Stimulated activated CD4-positive, alpha-beta T cell treated with anti-CD3 and anti-CD28 coated beads, Interleukin-12 subunit alpha, Interleukin-12 subunit beta, amount 100 ng/mL, for 48 hours (primary cell): ENCODE measurements around the gene FAM124B.
"Not testable (repeated sequence)": the region's sequence is repeated elsewhere in the genome, so short reads cannot be mapped to it uniquely, and the experiment has no call there.

ENCODE experiments used
- DNase-seq, 3 donors: peaks; one replicate each; pipeline ENCODE4 v3.0.0-alpha.2; 2020; ENCODE audit warnings: low read depth in 2 of 3, low spot score in 1 of 3

The FAM124B gene

DNA sequence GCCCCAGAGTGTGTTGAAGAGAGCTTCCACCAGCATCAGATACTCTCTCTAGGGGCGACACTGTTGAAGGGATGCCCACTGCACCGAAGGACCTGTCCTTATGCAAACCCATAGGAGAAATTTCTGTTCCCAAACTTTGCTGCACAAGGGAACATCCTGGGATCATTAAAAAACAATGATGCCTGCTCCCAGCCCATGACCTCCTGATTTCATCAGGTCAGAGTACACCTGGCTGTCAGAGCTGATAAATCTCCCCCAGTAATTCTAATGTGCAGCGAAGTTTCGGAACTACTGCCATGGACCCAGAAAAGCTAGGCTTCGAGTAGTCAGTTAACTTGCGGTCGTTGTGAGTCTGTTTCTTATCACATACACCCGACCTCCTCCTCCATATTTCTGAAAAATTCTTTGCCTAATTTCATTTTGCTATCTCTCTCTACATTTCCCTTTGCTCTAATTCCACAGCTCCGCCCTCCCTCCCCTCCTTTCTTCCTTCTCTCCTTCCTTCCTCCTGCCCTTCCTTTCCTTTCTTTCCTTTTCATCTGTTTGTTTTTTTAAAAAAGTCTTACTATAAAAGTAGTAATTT is 18.8 kb downstream of the FAM124B start:
- no peak for DNase-seq

DNA sequence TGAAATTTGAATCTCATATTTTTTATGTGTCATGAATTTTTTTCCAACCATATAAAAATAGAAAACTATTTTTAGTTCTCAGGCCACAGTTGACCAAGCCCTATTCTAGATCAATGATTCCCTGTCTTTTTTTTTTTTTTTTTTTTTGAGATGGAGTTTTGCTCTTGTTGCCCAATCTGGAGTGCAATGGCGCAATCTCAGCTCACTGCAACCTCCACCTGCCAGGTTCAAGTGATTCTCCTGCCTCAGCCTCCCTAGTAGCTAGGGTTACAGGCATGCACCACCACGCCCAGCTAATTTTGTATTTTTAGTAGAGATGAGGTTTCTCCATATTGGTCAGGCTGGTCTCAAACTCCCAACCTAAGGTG is 19.6 kb downstream of the FAM124B start:
- not testable (repeated sequence) for DNase-seq

DNA sequence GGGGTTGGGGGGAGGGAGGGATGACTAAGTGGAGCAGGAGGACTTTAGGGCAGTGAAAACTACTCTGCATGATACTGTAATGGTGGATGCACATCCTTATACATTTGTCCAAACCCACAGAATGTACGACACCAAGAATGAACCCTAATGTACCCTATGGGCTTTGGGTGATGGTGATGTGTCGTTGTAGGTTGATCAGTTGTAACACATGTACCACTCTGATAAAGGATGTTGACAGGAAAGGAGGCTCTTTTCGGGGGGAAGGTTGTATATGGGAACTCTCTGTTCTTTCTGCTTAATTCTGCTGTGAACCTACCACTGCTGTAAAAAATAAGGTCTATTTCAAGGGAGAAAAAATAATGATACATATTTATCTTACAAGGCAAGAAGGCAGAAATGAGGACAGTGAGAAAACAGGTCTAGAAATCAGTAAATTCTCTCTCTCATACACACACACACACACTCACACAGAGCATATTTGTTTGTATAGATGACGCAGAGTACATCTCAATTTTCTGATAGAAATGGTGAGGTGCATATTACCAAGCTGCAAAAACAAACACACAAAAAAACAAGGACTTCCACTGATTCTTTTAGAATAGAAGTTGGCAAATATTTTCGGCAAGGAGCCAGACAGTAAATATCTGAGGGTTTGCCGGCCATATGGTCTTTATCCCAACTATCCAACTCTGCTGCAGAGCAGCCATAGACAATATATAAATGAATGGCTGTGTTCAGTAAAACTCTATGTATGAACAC is 20.2 kb downstream of the FAM124B start:
- no peak for DNase-seq

DNA sequence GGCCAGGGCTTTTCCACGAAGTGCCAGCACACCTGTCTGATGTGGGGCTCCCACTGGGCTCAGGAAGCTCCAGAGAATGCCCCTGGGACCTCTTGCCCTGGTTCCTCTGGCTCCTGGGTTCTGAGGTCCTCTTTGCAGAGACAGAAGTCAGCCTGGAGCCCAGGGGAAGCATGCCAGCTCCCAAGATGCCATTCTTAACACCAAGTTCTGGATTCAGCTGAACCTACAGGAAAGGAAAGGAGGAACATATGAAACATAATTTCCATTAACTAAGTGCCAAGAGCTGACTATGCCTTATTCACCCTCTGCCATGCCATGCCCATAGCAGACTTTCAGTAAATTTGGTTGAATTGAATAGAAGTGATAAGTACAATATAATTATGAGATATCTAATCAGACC is 21.9 kb downstream of the FAM124B start:
- DNase-seq: no peak

DNA sequence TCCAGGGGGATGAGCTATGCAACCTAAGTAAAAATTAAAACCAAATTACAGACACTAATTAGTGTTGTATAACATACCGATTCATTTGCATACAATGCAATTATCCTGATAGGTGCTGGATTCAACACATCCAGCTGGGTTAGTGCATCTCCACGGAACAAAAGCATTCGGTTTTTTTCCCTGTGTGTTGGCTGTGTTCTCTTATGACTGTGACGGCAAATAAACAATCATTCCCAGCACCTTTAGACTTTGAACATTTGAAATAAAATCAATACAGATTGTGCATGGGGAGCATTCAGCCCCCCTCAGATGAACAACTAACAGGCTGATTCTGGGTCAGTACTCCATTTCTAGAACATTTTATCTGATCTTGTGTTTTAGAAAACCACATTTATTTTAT is 22.7 kb downstream of the FAM124B start:
- DNase-seq: no peak

DNA sequence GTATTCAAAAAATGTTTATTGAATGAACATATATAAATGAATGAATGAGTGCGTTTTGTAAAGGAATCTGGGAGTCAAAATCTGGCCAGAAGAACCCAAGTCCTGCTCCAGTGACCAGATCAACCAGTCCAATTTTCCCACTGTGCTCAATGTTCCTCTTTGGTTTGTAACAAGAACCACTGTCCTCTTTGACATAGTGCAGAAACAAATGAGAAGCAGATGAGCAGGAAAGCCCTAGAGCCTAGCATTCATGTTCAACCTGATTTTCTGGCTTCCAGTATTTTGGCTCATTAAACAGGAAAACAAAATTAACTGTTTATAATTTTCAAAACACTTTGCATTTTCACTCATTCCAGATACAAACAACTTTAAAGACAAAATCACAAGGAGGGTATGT is 23.2 kb downstream of the FAM124B start:
- DNase-seq: no peak

DNA sequence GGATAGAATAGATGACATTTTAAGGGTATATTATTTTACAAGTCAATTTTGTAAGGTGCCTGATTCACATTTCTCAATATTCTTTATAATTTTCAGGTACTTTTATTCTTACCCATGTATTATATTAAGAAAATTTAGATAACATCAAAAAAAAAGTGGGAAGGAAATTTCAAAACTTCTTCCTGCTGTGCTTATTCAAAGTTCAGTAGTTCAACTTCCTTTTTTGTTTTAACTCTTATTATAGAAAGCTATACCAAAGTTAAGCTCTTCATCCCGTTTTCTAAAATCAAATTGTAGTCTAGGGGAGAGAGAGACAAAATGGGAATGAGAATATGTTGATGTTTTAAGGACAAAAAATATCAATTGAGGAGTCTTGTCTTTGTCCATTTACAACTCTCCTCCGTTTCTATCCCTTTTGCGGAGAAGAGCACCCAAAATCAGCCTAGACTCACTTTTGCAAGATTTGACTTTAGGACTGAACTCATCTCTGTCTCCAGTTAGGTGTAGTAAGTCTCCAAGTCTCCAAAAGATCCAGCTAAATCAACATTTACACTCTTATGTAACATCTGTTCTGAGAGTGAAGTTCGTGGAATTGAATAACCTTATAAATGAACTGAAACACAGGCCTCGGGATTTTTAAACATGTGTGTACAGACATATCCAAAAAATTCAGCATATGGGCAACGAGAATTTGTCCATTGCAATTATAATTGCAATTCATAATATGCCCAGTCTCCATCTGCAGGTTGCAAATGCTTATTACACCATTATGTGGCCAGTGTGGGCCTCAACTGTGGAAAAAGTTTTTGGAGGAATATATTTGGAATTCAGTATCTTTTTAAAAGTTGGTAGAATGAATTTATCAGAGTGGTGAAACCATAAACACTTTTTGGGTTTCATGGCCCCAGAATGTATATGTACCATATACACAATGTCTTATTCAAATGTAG is 23.9 kb downstream of the FAM124B start:
- no peak for DNase-seq

DNA sequence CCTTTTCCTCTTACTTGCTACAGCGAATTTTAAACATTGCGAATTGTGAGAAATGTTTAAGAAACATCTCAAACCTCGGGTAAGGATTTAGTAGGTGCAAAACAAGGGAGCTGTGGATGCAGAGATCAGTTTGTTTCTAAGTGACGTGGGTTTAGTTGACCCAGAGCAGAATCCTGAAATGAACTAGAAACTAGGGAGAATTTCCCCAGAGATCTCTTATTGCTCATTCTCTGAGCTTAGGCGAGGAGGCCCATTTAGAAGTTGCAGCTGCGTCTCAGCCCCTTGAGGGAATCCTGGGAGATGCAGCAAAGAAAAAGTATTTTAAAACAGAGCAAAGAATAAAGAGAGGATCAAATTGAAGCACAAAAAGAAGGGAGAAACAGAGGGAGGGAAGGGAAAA is 29.3 kb downstream of the FAM124B start:
- no peak for DNase-seq

DNA sequence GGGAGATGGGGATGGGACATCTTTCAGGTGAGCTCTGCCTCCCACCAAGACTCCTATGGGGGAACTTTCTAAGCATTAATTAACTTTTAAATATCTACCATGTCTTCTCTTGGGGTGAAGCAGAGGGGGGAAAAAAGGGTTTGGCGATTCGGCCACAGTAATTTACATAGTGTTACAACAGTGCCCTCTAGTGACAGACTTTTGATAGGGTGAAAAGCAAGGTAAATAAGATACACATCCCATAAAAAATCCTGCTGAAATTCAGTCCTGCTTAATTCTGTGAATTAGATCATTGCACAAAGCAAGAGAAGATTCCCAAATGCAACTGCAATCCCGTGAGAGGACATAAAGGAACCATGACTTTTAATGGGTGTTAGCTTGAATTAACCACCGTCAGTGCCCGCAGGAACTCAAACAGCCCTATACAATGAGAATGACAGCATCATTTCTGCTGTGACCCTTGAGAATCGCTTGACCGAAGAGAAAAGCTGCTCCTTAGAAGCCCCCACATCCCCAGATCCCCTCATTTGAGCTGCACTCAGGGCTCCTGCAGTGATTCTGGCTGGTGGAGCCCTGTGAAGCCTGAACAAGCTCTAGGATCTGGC is 32.8 kb downstream of the FAM124B start:
- DNase-seq: peak in 1 of 3 donors; percentile 27

DNA sequence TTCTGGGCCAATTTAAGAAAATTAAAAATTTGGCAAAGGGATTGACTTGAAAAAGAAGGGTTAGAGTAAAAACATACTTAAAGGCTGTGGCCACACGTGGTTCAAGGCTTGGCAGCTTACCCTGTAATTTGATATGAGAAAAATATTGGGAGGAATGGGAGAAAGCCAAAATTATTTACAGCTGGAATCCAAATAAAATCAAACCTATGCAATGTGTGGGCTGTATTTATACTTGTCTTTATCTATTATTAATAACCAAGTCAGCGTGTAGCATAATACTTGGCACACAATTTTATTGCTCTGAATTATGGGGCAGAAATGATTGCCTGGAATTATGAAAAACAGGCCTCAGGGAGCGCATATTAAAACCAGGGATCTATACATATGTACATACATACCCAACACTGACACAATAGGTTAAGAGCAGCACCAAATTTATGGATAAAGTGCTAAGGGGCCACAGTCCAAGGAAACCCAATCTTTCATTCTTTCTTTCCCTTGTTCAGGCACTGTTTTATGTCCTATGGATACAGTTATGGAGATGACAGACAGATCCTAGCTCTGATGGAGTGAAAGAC is 35.6 kb downstream of the FAM124B start:
- no peak for DNase-seq

DNA sequence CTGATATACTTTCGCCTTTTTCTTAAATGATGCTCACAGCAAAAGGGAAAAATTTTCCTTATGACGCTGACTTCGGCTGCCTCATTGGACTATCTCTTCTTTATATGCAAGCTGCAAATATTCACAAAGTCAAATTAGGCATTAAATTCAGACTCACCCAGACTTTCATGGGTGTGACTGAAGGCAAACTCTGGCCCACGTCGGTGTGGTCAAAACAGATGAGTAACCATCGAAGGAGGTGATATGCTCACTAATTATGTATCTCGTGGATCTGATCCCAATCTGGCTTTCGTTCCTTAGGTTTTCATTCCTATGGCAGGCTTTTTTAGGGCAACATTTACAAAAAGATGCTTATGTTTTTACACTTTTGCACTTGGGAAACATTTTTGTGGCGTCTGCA is 36.6 kb downstream of the FAM124B start:
- no peak for DNase-seq

DNA sequence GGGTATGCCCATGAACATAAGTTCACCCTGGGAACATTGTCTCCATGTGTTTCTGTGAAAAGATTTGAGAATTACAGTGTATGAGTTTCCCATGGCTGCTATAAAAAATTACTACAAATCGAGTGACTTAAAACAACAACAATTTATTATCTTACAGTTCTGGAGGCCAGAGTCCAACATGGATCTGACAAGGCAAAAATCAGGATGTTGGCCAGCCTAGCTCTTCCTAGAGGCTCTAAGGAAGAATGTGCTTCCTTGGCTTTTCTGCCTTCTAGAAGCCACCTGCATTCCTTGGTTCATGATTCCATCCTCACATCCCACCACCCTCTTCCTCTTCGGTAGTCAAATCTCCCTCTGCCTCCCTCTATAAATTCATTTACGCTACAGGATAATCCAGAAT is 38.6 kb downstream of the FAM124B start:
- DNase-seq: no peak

DNA sequence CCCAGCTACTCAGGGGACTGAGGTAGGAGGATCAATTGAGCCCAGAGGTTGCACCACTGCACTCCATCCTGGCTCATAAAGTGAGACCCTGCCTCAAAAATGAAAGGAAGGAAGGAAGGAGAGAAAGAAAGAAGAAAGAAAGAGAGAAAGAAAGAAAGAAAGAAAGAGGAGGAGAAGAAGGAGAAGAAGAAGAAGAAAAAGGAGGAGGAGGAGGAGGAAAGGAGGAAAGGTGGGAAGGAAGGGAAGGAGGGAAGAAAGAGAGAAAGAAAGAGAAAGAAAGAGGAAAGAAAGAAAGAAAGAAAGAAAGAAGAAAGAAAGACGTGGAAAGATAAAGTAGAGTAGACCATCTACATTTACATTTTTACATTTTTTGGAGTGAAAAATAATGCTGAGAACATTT is 39.8 kb downstream of the FAM124B start:
- DNase-seq: no peak

DNA sequence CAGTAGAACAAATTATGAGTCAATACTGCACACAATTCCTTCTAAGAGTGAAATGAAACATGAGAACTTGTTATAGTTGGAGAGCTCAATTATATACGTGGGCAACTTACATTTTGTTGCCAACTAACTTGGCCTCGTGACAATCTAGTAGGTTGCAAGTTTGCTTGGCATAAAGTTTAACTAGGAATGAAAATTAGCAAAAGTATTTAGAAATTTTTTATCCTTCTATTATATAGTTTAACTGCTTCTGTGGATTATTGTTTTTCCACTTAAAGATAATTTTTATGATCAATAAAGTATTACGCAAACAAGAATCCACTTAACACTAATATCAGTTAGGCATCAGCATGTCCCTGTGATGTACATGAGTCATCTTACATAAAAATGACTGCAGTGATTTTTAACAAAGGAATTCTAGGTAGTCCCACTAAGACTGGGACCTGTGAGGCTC is 41.1 kb downstream of the FAM124B start:
- DNase-seq: no peak

DNA sequence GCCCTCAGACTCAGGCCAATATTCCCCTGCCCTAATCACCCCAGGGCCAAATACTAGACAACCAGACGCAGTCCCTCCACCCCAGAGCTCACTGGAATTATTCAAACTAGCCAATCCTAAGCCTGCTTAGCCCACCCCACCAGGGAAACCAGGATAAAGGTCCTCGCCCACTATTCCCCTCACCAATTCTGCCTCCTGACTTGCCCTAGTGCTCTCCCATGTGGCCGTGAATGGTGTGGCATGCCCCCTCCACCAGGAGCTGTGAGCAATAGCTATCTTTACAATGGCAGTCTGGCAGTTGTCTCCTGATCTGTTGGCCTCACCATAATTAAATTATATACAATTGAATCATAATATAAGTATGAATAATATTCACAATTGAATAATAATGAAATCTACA is 42.3 kb downstream of the FAM124B start:
- DNase-seq: no peak

DNA sequence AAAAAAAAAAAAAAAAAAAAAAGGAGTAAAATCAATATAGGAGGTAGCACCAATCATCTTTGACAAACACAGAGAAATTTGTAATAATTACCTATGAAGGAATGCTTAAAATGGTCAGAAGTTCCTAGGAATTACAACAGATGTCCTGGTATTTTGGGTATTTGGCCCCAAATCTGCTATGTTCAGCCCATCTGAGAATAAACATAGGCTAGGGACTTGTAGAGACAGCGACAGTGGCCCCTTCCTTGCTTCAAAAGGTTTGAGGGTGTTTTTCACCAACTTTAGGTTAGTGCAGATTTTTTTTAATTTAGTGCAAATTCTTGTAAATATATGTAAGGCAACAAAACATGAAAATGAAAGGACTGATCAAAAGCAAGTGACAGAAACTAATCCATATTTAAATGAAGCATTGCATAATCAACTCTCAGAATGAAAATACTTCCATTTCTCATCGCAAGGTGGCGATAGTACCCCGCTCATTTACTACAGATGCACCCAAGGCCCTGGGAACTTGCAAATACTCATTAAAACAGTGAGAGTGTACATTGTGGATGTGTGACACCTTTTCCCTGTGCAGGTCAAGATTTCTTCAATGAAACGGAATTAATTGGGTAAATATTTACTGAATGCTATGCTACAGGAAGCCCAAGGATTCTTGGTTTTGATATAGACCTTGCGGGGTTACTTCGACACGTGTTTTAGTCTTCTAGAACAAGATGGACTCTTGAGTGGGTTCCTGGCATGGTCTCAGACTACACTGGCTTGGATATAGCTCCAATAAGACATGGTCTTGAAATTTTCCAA is 44.6 kb downstream of the FAM124B start:
- peak; percentile 7 to 80 (median 18) for DNase-seq

DNA sequence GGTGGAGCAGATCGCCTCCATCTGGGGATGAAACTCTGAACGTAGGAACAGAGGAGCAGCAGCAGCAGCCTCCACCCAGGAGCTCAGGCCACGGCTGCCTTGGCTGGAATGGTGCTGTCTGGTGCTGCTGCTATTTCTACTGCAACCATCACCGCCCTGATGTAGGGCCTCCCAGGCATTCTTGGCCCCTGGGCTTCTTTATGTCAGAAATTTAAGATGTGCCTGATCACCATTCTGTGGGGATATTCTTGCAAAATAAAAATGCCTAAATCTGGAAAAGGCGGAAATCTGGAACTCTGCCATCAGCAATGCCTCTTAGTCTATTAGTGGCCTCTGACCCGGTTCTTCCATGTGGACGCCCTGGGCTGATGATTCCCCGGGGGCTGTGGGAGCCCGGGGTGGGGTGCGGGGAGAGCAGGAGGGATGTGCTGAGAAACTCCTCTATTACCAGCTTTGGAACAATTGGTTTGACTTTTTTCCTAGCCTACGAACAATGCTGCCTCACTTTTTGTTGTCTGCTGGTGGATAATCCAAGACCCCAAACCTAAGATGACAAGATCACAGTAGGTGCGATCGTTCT is 47.2 kb downstream of the FAM124B start:
- no peak for DNase-seq

DNA sequence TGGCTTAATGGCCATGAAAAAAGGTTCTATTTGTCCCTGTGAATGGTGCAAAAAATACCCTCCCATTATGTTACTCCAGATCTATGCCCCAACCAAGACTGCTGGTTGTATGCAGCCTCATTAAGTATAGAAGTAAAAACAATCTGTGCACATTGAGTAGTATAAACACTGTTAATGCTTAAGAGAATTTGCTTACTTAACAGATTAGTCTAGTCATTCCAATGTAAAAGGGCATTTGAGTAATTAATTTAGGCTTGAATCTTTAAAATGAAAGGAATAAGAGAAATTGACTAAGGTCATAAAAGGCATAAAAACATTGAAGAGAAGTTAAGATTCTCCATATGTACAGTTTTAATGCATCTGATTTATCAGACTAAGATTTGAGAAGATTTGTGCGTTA is 51.2 kb downstream of the FAM124B start:
- no peak for DNase-seq

DNA sequence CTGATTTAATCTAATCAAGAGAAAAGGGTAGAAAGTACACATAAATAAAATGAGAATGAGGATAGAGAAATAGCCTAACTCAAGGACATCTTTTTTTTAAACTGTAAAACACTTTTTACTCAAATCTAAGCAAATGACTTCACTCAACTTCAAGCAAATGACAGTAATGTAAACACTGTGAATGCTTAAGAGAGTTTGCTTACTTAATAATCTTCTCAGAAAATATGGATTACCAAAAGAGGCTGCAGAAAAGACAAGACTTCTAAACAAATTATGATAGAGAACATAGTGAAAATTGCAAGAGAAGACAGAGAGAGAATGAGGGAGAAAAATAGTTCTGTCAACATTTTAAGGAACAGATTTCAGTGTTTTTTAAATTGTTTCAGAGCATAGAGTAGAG is 52.5 kb downstream of the FAM124B start:
- no peak for DNase-seq
